NOMO-1 treated with DMSO at 0.1 percent for 48 hours (cell line): Measurements from ENCODE around the gene SPATA20.

Experiments used
- DNase-seq: peaks from one replicate; lab custom pipeline; 2025; ENCODE audit not compliant: unreplicated experiment; lab: John Stamatoyannopoulos, UW

SPATA20 gene

GRCh38 chr17:50573866-50574611 is 27.1 kb downstream of the SPATA20 start:
- no peak for DNase-seq

GRCh38 chr17:50575581-50576210 is 28.7 kb downstream of the SPATA20 start:
- no peak for DNase-seq

- DNase-seq = no peak
Measured at GRCh38 chr17:50576864-50577263, 29.9 kb downstream of the SPATA20 start.

GRCh38 chr17:50577451-50577954 is 30.5 kb downstream of the SPATA20 start:
- no peak for DNase-seq

- no peak for DNase-seq
Measured at GRCh38 chr17:50578173-50578572, 31.2 kb downstream of the SPATA20 start.

GRCh38 chr17:50579399-50579798 is 32.4 kb downstream of the SPATA20 start:
- DNase-seq = no peak

GRCh38 chr17:50580646-50581045 is 33.7 kb downstream of the SPATA20 start:
- no peak for DNase-seq

GRCh38 chr17:50581316-50581715 is 34.3 kb downstream of the SPATA20 start:
- no peak for DNase-seq

GRCh38 chr17:50582741-50583140 is 35.8 kb downstream of the SPATA20 start:
- no peak for DNase-seq

- no peak for DNase-seq
Measured at GRCh38 chr17:50583641-50584040, 36.7 kb downstream of the SPATA20 start.

GRCh38 chr17:50584116-50584515 is 37.1 kb downstream of the SPATA20 start:
- DNase-seq = no peak

GRCh38 chr17:50584749-50585148 is 37.8 kb downstream of the SPATA20 start:
- DNase-seq = no peak

GRCh38 chr17:50585346-50585745 is 38.4 kb downstream of the SPATA20 start:
- no peak for DNase-seq

GRCh38 chr17:50585891-50586290 is 38.9 kb downstream of the SPATA20 start:
- no peak for DNase-seq

- DNase-seq = no peak
Measured at GRCh38 chr17:50586421-50587247, 39.7 kb downstream of the SPATA20 start.

GRCh38 chr17:50587571-50587970 is 40.6 kb downstream of the SPATA20 start:
- no peak for DNase-seq

GRCh38 chr17:50588391-50589049 is 41.5 kb downstream of the SPATA20 start:
- no peak for DNase-seq

- DNase-seq = no peak
Measured at GRCh38 chr17:50589095-50589705, 42.2 kb downstream of the SPATA20 start.

- no peak for DNase-seq
Measured at GRCh38 chr17:50590946-50591737, 44.2 kb downstream of the SPATA20 start.

- DNase-seq = no peak
Measured at GRCh38 chr17:50593321-50593720, 46.3 kb downstream of the SPATA20 start.
